Endothelial cell of umbilical vein (primary cell): ENCODE data around the gene NDUFB6. TPM values are rescaled to one million over a fixed set of nuclear protein-coding genes. Genes with fewer than 3 reads are reported as not detected.

Source experiments
- BruUV-seq: library from RNA; stranded (reverse); fragments of 400-500 nt; replicated peaks from 2 replicates; lab custom pipeline; 2021; lab: Mats Ljungman, UMichigan
- CTCF ChIA-PET: fragments of 300-600, 350-600 bp; sonication (Branson Sonifier 250); formaldehyde crosslinking; loops from one replicate; lab custom pipeline; 2021; ENCODE audit warnings: antibody characterized with exemption, inconsistent platforms; lab: Charles Lee
- POLR2A ChIA-PET: fragments of 300-600, 350-600 bp; sonication (Branson Sonifier 250); formaldehyde crosslinking; loops from one replicate; lab custom pipeline; 2021; ENCODE audit warnings: antibody characterized with exemption, inconsistent platforms; lab: Charles Lee
- DNase-seq: peaks from one replicate; pipeline ENCODE4 v3.0.0-alpha.2; 2011; ENCODE audit warnings: low read depth, low spot score
- FAIRE-seq: peaks from 2 replicates; lab custom pipeline; 2011; peaks lifted over from hg19 to GRCh38; lab: Jason Lieb, UNC
- H2AFZ ChIP-seq: 2 replicates; pipeline ENCODE4 v1.6.0; 2012; ENCODE audit warnings: low read depth, low read length, control low read depth, inconsistent platforms
- H3K27ac ChIP-seq: 2 replicates; pipeline ENCODE4 v1.5.1; 2011; ENCODE audit warnings: low read depth, mild to moderate bottlenecking, control low read depth, low read length, moderate library complexity; ENCODE audit not compliant: insufficient read depth
- H3K27me3 ChIP-seq, 2 experiments: 2 replicates each; pipeline versions ENCODE4 v1.6.0 to v1.6.1; 2011; ENCODE audit warnings: low read length in 2 of 2, mixed read lengths in 1 of 2; ENCODE audit not compliant: control insufficient read depth in 2 of 2, insufficient read depth in 2 of 2
- H3K36me3 ChIP-seq, 2 experiments: 2 replicates in 1 of 2; 3 replicates in 1 of 2; pipeline ENCODE4 v1.5.1; 2011; ENCODE audit warnings: low read length in 2 of 2, mild to moderate bottlenecking in 1 of 2, moderate library complexity in 1 of 2; ENCODE audit not compliant: control insufficient read depth in 2 of 2, insufficient read depth in 2 of 2; ENCODE audit errors: extremely low read depth in 1 of 2
- H3K4me1 ChIP-seq: 3 replicates; pipeline ENCODE4 v1.5.1; 2011; ENCODE audit warnings: mild to moderate bottlenecking, low read length; ENCODE audit not compliant: control insufficient read depth, insufficient read depth; ENCODE audit errors: extremely low read depth
- H3K4me2 ChIP-seq: 2 replicates; pipeline ENCODE4 v1.6.1; 2011; ENCODE audit warnings: low read length, control low read depth, mixed read lengths; ENCODE audit not compliant: insufficient read depth
- H3K4me3 ChIP-seq, 3 experiments: fragments of 200-600 bp in 1 of 3; sonication (generic), shearing (Covaris generic) in 1 of 3; replicated peaks in 1 of 3; 2 replicates each; pipeline ENCODE4 v1.5.1; 2011 to 2016; ENCODE audit warnings: control low read depth in 3 of 3, low read length in 3 of 3, mild to moderate bottlenecking in 2 of 3, inconsistent platforms in 1 of 3, low read depth in 1 of 3, moderate library complexity in 1 of 3; ENCODE audit not compliant: insufficient read depth in 1 of 3
- H3K79me2 ChIP-seq: 2 replicates; pipeline ENCODE4 v1.6.0; 2012; ENCODE audit warnings: low read length, inconsistent platforms; ENCODE audit not compliant: control insufficient read depth, insufficient read depth
- H3K9ac ChIP-seq: replicated peaks from 2 replicates; pipeline ENCODE3; 2011; ENCODE audit warnings: low read length, control low read depth; ENCODE audit not compliant: insufficient read depth; ENCODE audit errors: extremely low read depth
- H3K9me1 ChIP-seq: replicated peaks from 3 replicates; pipeline ENCODE4 v1.6.0; 2011; ENCODE audit warnings: mild to moderate bottlenecking, low read length; ENCODE audit not compliant: control insufficient read depth, insufficient read depth; ENCODE audit errors: extremely low read depth
- H3K9me3 ChIP-seq: replicated peaks from 2 replicates; pipeline ENCODE4 v1.5.1; 2012; ENCODE audit warnings: low read length, inconsistent platforms; ENCODE audit not compliant: control insufficient read depth, insufficient read depth
- H4K20me1 ChIP-seq: replicated peaks from 2 replicates; pipeline ENCODE3; 2011; ENCODE audit warnings: mild to moderate bottlenecking, low read length; ENCODE audit not compliant: control insufficient read depth, insufficient read depth; ENCODE audit errors: extremely low read depth
- CTCF ChIP-seq, 2 donors: IDR thresholded peaks; 1 replicate in 1 of 2; 2 replicates in 1 of 2; pipeline ENCODE4 v1.5.1; 2011; ENCODE audit warnings: low read length in 2 of 2, mild to moderate bottlenecking in 2 of 2, moderate library complexity in 2 of 2, control low read depth in 1 of 2, inconsistent platforms in 1 of 2, low read depth in 1 of 2; ENCODE audit not compliant: insufficient read depth in 1 of 2; ENCODE audit errors: extremely low read depth in 1 of 2
- EZH2 ChIP-seq: IDR thresholded peaks from 2 replicates; pipeline ENCODE4 v1.6.1; 2012; ENCODE audit warnings: borderline replicate concordance, low read depth, mild to moderate bottlenecking, moderate library complexity, low read length, inconsistent platforms; ENCODE audit not compliant: severe bottlenecking
- FOS ChIP-seq: IDR thresholded peaks from 2 replicates; pipeline ENCODE4 v1.6.1; 2011; ENCODE audit warnings: mild to moderate bottlenecking, low read length, moderate library complexity, borderline replicate concordance; ENCODE audit not compliant: insufficient read depth
- GATA2 ChIP-seq: IDR thresholded peaks from 2 replicates; pipeline ENCODE4 v1.7.0; 2011; ENCODE audit warnings: low read depth, mild to moderate bottlenecking, moderate library complexity, mixed read lengths, low read length; ENCODE audit not compliant: insufficient read length, insufficient read depth
- JUN ChIP-seq: IDR thresholded peaks from 2 replicates; pipeline ENCODE4 v1.6.1; 2011; ENCODE audit warnings: borderline replicate concordance, low read depth; ENCODE audit not compliant: insufficient read length, insufficient read depth
- MAX ChIP-seq: IDR thresholded peaks from 2 replicates; pipeline ENCODE4 v1.6.1; 2011; ENCODE audit not compliant: insufficient read depth, insufficient read length
- MYC ChIP-seq: IDR thresholded peaks from one replicate; pipeline ENCODE4 v1.6.1; 2011; ENCODE audit warnings: mild to moderate bottlenecking, low read depth, low read length
- POLR2A ChIP-seq: IDR thresholded peaks from 2 replicates; pipeline ENCODE4 v1.6.1; 2012; ENCODE audit warnings: low read depth, mild to moderate bottlenecking, control low read depth, low read length
- POLR2AphosphoS5 ChIP-seq: IDR thresholded peaks from 2 replicates; pipeline ENCODE4 v1.6.1; 2012; ENCODE audit warnings: low read depth, mild to moderate bottlenecking, control low read depth, low read length, moderate library complexity; ENCODE audit not compliant: insufficient read depth
- dilution Hi-C: fragments of 300-500 bp; cut with MboI; formaldehyde crosslinking; loops from one replicate; pipeline ENCODE4 v1.15.0; 2019; ENCODE audit warnings: low sequenced_read_pairs; ENCODE audit not compliant: extremely low pct_ligation_motif_present
- intact Hi-C: fragments of 100-400 bp; cut with micrococcal nuclease; formaldehyde crosslinking; loops from one replicate; pipeline ENCODE4 v1.10.0; 2022
- polyA plus RNA-seq, 4 experiments: library from polyadenylated mRNA; depleted of rRNA in 3 of 4; stranded (reverse) in 3 of 4; unstranded in 1 of 4; fragments of >200 nt; gene quantifications; 2 replicates each; pipeline versions ENCODE4 v1.2.1 to v1.2.3, GENCODE V29; 2011 to 2012; ENCODE audit warnings: missing spikeins in 1 of 4
- total RNA-seq: library from RNA; stranded (reverse); gene quantifications from 2 replicates; pipeline ENCODE4 v1.2.3, GENCODE V29; 2021

The NDUFB6 gene
- total and polyA plus RNA-seq, 2 donors (not counting 3 experiments of a cell fraction or from before 2014, with no cell fraction given), result 53.5 to 59.2 TPM

GRCh38 chr9:32596096-32596865, 23.3 kb upstream of the NDUFB6 start:
- intact Hi-C loops, result no loop called here
- FAIRE-seq, result no peak
- dilution Hi-C loops, result no loop called here

More at GRCh38 chr9:32596096-32596865, 23.3 kb upstream of the NDUFB6 start:
- Histone ChIP-seq H3K4me3 (no peak overlapping the region), H3K9me1 (no peaks in the 10 kb centered on the region), H2AFZ (no peak overlapping the region), H3K9ac (no peak overlapping the region), H3K4me2 (no peak overlapping the region), H3K9me3 (no peaks in the 10 kb centered on the region), H3K27me3 (no peaks in the 10 kb centered on the region), H3K79me2 (no peaks in the 10 kb centered on the region), H3K4me1 (no peaks in the 10 kb centered on the region), H4K20me1 (no peaks in the 10 kb centered on the region), H3K27ac (no peak overlapping the region), H3K36me3 (no peaks in the 10 kb centered on the region)
- POLR2A ChIA-PET, result no interaction called here
- DNase-seq, result no peak
- CTCF ChIA-PET, result interaction anchor here (1.1 kb wide), 1 partner anchor 15 kb away, joined by 4 read pairs; no protein-coding TSS in a partner anchor
- TF ChIP-seq MAX (no peak), JUN (no peak), EZH2 (no peak), CTCF (IDR thresholded peaks at IDR 0.05; ENCODE audit: extremely low read depth in 1 of 2, insufficient read depth in 1 of 2, low read depth in 1 of 2, low read length in 2 of 2) (no peak), MYC (no peak), POLR2A (no peak), GATA2 (no peak), POLR2AphosphoS5 (no peak), FOS (no peak)
- BruUV-seq, result no TSS peak
